PC-9 (cell line): ENCODE results near the gene DUOXA1. TPM values are rescaled to one million over a fixed set of nuclear protein-coding genes. Genes with fewer than 3 reads are reported as not detected.

Experiments used
- BruUV-seq: library from RNA; stranded (reverse); fragments of 400-500 nt; replicated peaks from 2 replicates; lab custom pipeline; 2021; lab: Mats Ljungman, UMichigan
- CTCF ChIA-PET: fragments of 300-600 bp; sonication (Branson Sonifier 250); formaldehyde crosslinking; loops from one replicate; lab custom pipeline; 2022; ENCODE audit warnings: antibody characterized with exemption; lab: Charles Lee
- POLR2A ChIA-PET: fragments of 300-600 bp; sonication (Branson Sonifier 250); formaldehyde crosslinking; loops from one replicate; lab custom pipeline; 2022; ENCODE audit warnings: antibody characterized with exemption; ENCODE audit not compliant: unreplicated experiment; lab: Charles Lee
- DNase-seq, 2 experiments: peaks; one replicate each; pipeline versions ENCODE4 v3.0.0 to v3.0.0-alpha.2; 2015 to 2022; ENCODE audit warnings: mixed read lengths in 1 of 2
- H2AFZ ChIP-seq: fragments of 200-600 bp; sonication (generic); 2 replicates; pipeline ENCODE4 v1.8.1; 2017; ENCODE audit warnings: antibody characterized with exemption
- H3F3A ChIP-seq: fragments of 200-600 bp; sonication (generic); 2 replicates; pipeline ENCODE4 v1.8.1; 2017; ENCODE audit warnings: antibody characterized with exemption, mild to moderate bottlenecking, low read depth; ENCODE audit not compliant: insufficient read depth
- H3K27ac ChIP-seq: fragments of 200-600 bp; sonication (generic); 2 replicates; pipeline ENCODE4 v1.6.1; 2016; ENCODE audit warnings: mixed run types
- H3K27me3 ChIP-seq: fragments of 200-600 bp; sonication (generic); 2 replicates; pipeline ENCODE4 v1.6.1; 2016; ENCODE audit warnings: low read depth, mixed run types; ENCODE audit not compliant: insufficient read depth
- H3K36me3 ChIP-seq: fragments of 200-600 bp; sonication (generic); 2 replicates; pipeline ENCODE4 v1.6.1; 2016; ENCODE audit warnings: low read depth, mixed run types
- H3K4me1 ChIP-seq: fragments of 200-600 bp; sonication (generic); replicated peaks from 2 replicates; pipeline ENCODE4 v1.6.1; 2016; ENCODE audit warnings: mixed run types; ENCODE audit not compliant: insufficient read depth
- H3K4me2 ChIP-seq: fragments of 200-600 bp; sonication (generic); 2 replicates; pipeline ENCODE4 v1.6.1; 2017; ENCODE audit warnings: mixed run types
- H3K4me3 ChIP-seq: fragments of 200-600 bp; sonication (generic); 2 replicates; pipeline ENCODE4 v1.6.1; 2016; ENCODE audit warnings: mixed run types
- H3K79me2 ChIP-seq: fragments of 200-600 bp; sonication (generic); 2 replicates; pipeline ENCODE4 v1.6.1; 2017; ENCODE audit warnings: low read depth, mixed run types
- H3K9me2 ChIP-seq: fragments of 200-600 bp; sonication (generic); 2 replicates; pipeline ENCODE4 v1.8.1; 2017; ENCODE audit warnings: mild to moderate bottlenecking; ENCODE audit not compliant: insufficient read depth
- H3K9me3 ChIP-seq: fragments of 200-600 bp; sonication (generic); 2 replicates; pipeline ENCODE4 v1.8.1; 2016; ENCODE audit warnings: low read depth; ENCODE audit not compliant: insufficient read depth
- H4K20me1 ChIP-seq: fragments of 200-600 bp; sonication (generic); 2 replicates; pipeline ENCODE4 v1.8.1; 2017; ENCODE audit not compliant: insufficient read depth
- EZH2 ChIP-seq: fragments of 200-600 bp; sonication (generic); IDR thresholded peaks from 2 replicates; pipeline ENCODE4 v1.8.0; 2017; ENCODE audit warnings: antibody characterized with exemption, low read depth
- intact Hi-C: fragments of 100-400 bp; cut with micrococcal nuclease; formaldehyde crosslinking; loops from one replicate; pipeline ENCODE4 v1.10.0; 2022; ENCODE audit not compliant: unreplicated experiment
- total RNA-seq: library from RNA; stranded (reverse); gene quantifications from 2 replicates; pipeline ENCODE4 v1.2.3, GENCODE V29; 2021
- TF ChIP-seq, protein P1 (sequence below): fragments of 200-600 bp; sonication (generic); conservative IDR thresholded peaks from 2 replicates; pipeline ENCODE4 v1.6.1; 2017; ENCODE audit warnings: mixed run types, antibody characterized with exemption, mild to moderate bottlenecking, moderate library complexity

DUOXA1 gene
- total RNA-seq, 1 experiment from 2014 or later, result 0.33 TPM

DNA sequence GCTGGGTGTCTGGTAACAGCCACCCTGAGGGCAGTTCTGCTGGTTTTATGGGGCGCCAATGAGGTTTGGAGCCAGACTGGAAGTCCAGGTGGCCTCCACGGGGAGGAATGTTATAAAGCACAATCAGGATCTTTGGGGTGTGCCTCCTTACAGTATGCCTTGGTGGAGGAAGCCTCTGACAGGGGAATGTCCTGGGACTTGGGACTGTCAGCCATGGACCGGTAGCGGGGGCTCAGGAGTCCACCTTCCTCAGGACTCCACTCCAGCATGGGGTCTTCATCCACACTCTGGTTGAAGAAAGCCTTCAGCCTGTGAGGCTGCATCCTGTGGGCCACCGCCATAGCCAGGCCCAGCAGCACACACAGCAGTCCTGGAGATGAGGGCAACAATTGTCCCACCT is 10.7 kb downstream of the DUOXA1 start:
- H3K9me3 ChIP-seq, result no peaks in the 10 kb centered on the region

GRCh38 chr15:45118131-45118588 is 11.5 kb downstream of the DUOXA1 start:
- no peak for TF ChIP-seq EZH2
- TF ChIP-seq, protein P1, sequence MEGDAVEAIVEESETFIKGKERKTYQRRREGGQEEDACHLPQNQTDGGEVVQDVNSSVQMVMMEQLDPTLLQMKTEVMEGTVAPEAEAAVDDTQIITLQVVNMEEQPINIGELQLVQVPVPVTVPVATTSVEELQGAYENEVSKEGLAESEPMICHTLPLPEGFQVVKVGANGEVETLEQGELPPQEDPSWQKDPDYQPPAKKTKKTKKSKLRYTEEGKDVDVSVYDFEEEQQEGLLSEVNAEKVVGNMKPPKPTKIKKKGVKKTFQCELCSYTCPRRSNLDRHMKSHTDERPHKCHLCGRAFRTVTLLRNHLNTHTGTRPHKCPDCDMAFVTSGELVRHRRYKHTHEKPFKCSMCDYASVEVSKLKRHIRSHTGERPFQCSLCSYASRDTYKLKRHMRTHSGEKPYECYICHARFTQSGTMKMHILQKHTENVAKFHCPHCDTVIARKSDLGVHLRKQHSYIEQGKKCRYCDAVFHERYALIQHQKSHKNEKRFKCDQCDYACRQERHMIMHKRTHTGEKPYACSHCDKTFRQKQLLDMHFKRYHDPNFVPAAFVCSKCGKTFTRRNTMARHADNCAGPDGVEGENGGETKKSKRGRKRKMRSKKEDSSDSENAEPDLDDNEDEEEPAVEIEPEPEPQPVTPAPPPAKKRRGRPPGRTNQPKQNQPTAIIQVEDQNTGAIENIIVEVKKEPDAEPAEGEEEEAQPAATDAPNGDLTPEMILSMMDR, result peak; percentile 88
- intact Hi-C loops, result loop anchor here (5.0 kb wide), 1 partner anchor 146 kb away; no protein-coding TSS in a partner anchor
- Histone ChIP-seq H3K27ac (no peak overlapping the region), H3K9me3 (no peaks in the 10 kb centered on the region), H3K79me2 (no peaks in the 10 kb centered on the region), H3K4me2 (no peak overlapping the region; the same call in 1 of the 2 replicates), H3K4me1 (peaks cover 14% of the 10 kb centered on the region; the same call in 1 of the 2 replicates), H3F3A (no peaks in the 10 kb centered on the region), H2AFZ (no peak overlapping the region), H3K9me2 (no peaks in the 10 kb centered on the region), H3K4me3 (no peak overlapping the region), H3K27me3 (peaks cover 3% of the 10 kb centered on the region; the same call in 1 of the 2 replicates), H3K36me3 (no peaks in the 10 kb centered on the region), H4K20me1 (no peaks in the 10 kb centered on the region)
- ChIA-PET POLR2A (interaction anchor here (0.5 to 0.6 kb wide), 2 partner anchors 95 to 284 kb away, joined by 3 read pairs; a partner anchor contains a TSS), CTCF (interaction anchor here (0.5 to 1.5 kb wide), 11 partner anchors 8 to 297 kb away, joined by 3 to 11 read pairs (median 4); no protein-coding TSS in a partner anchor)
- peak; percentile 70 to 87 for DNase-seq
- BruUV-seq, result no TSS peak

More for the DNA sequence above, 10.7 kb downstream of the DUOXA1 start:
- DNase-seq, result no peak
- Histone ChIP-seq H3K4me1 (peaks cover 15% of the 10 kb centered on the region; the same call in 1 of the 2 replicates), H3K27me3 (peaks cover 2% of the 10 kb centered on the region; the same call in 1 of the 2 replicates), H2AFZ (no peak overlapping the region), H3K4me2 (no peak overlapping the region), H3K36me3 (no peaks in the 10 kb centered on the region), H4K20me1 (no peaks in the 10 kb centered on the region), H3F3A (no peaks in the 10 kb centered on the region), H3K79me2 (no peaks in the 10 kb centered on the region), H3K4me3 (no peak overlapping the region), H3K27ac (no peak overlapping the region), H3K9me2 (no peaks in the 10 kb centered on the region)
- CTCF ChIA-PET, result interaction anchor here (0.8 to 1.5 kb wide), 4 partner anchors 44 to 265 kb away, joined by 3 to 11 read pairs (median 4); no protein-coding TSS in a partner anchor
- TF ChIP-seq, protein P1, result no peak
- TF ChIP-seq EZH2, result no peak
- POLR2A ChIA-PET, result no interaction called here
- no TSS peak for BruUV-seq
- intact Hi-C loops, result loop anchor here (5.0 kb wide), 1 partner anchor 147 kb away; no protein-coding TSS in a partner anchor

DNA sequence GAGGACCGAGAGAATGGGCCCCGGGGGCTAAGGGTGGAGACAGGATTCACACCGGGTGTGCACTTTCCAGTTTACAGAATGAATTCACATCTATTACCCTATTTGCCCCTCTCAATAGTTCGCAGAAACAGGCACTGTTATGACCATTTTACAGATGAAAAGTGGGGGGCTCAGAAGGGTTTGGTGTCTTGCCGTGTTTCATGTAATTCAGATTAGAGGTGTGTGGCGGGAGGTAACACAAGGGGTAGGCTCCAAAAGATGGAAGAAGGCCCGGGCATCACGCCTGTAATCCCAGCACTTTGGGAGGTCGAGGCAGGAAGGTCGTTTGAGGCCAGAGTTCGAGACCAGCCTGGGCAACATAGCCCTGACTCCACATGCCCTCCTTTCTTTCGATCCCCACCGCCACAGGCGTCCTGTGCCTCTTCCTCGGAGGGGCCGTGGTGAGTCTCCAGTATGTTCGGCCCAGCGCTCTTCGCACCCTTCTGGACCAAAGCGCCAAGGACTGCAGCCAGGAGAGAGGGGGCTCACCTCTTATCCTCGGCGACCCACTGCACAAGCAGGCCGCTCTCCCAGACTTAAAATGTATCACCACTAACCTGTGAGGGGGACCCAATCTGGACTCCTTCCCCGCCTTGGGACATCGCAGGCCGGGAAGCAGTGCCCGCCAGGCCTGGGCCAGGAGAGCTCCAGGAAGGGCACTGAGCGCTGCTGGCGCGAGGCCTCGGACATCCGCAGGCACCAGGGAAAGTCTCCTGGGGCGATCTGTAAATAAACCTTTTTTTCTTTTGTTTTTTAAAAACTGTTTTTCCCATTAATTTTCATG is 12.2 kb downstream of the DUOXA1 start:
- H3K36me3 ChIP-seq, result no peaks in the 10 kb centered on the region
- H3K9me3 ChIP-seq, result no peaks in the 10 kb centered on the region
- no peaks in the 10 kb centered on the region for H3K79me2 ChIP-seq
- H3K9me2 ChIP-seq, result no peaks in the 10 kb centered on the region
- no peak overlapping the region for H2AFZ ChIP-seq
- H3K4me1 ChIP-seq, result peaks cover 12% of the 10 kb centered on the region; the same call in 1 of the 2 replicates
- ChIA-PET CTCF (interaction anchor here (0.5 to 1.5 kb wide), 10 partner anchors 9 to 298 kb away, joined by 3 to 11 read pairs (median 4); no protein-coding TSS in a partner anchor), POLR2A (interaction anchor here (0.6 kb wide), 1 partner anchor 94 kb away, joined by 3 read pairs; no protein-coding TSS in a partner anchor)
- no TSS peak for BruUV-seq
- no peaks in the 10 kb centered on the region for H4K20me1 ChIP-seq
- TF ChIP-seq, protein P1, result no peak
- TF ChIP-seq EZH2, result no peak
- no peak for DNase-seq
- H3F3A ChIP-seq, result no peaks in the 10 kb centered on the region
- H3K27me3 ChIP-seq, result peaks cover 3% of the 10 kb centered on the region; the same call in 1 of the 2 replicates
- no peak overlapping the region for H3K27ac ChIP-seq
- H3K4me2 ChIP-seq, result no peak overlapping the region; the same call in 1 of the 2 replicates
- H3K4me3 ChIP-seq, result no peak overlapping the region
- intact Hi-C loops, result loop anchor here (5.0 kb wide), 1 partner anchor 145 kb away; no protein-coding TSS in a partner anchor
